Testis (tissue), 3 donors: ENCODE data around the gene KPRP. TPM values are rescaled to one million over a fixed set of nuclear protein-coding genes. Genes with fewer than 3 reads are reported as not detected.

Experiments
- DNase-seq: peaks from one replicate; pipeline ENCODE4 v3.0.0-alpha.2; 2019
- H3K27ac ChIP-seq, 2 donors: fragments of 200-600 bp; sonication (generic); one replicate each; pipeline ENCODE4 v1.5.1; 2019
- H3K27me3 ChIP-seq: fragments of 200-600 bp; sonication (generic); one replicate; pipeline ENCODE4 v1.5.1; 2019
- H3K36me3 ChIP-seq: fragments of 200-600 bp; sonication (generic); one replicate; pipeline ENCODE4 v1.5.1; 2017; ENCODE audit warnings: low read depth; ENCODE audit errors: missing control alignments
- H3K4me1 ChIP-seq: fragments of 200-600 bp; sonication (generic); one replicate; pipeline ENCODE4 v1.5.1; 2019
- H3K4me3 ChIP-seq, 2 donors: fragments of 200-600 bp; sonication (generic); one replicate each; pipeline ENCODE4 v1.5.1; 2017 to 2019
- H3K9me3 ChIP-seq: fragments of 200-600 bp; sonication (generic); one replicate; pipeline ENCODE4 v1.5.1; 2017
- POLR2A ChIP-seq: fragments of 450-650 bp; IDR thresholded peaks from one replicate; pipeline ENCODE4 v1.6.1; 2017; ENCODE audit warnings: antibody characterized with exemption, mild to moderate bottlenecking, moderate library complexity
- WGBS, 2 donors: methylation state at CpG; one replicate each; pipeline ENCODE4 v1.1.5; 2018; 5-methylcytosine and 5-hydroxymethylcytosine counted together
- intact Hi-C: fragments of 100-400 bp; cut with DNase I; formaldehyde crosslinking; loops from one replicate; pipeline ENCODE4 v1.15.1; 2023; ENCODE audit warnings: low total_unique reads
- polyA plus RNA-seq: library from polyadenylated mRNA; stranded (reverse); fragments of 350-450 nt; fragmentation: Illumina TruSeq; extraction: RNeasy Lipid Tissue Mini Kit (QIAGEN cat#74804); gene quantifications from one replicate; pipeline ENCODE4 v1.2.3, GENCODE V29; 2014; ENCODE audit warnings: low read depth, low replicate concordance; ENCODE audit not compliant: insufficient read depth
- total RNA-seq, 2 donors: library from RNA; depleted of rRNA; stranded (reverse); fragments of >200 nt; gene quantifications; one replicate each; pipeline ENCODE4 v1.2.3, GENCODE V29; 2016
- TF ChIP-seq, protein P1 (sequence below), 3 experiments: fragments of 450-650 bp in 2 of 3; fragments of 200-600 bp in 1 of 3; sonication (generic) in 1 of 3; IDR thresholded peaks; one replicate each; pipeline ENCODE4 v1.5.1; 2016 to 2019; ENCODE audit warnings: antibody characterized with exemption in 3 of 3, mild to moderate bottlenecking in 2 of 3, moderate library complexity in 1 of 3

Gene KPRP
- total and polyA plus RNA-seq, 3 donors from 2014 or later: not detected

DNA sequence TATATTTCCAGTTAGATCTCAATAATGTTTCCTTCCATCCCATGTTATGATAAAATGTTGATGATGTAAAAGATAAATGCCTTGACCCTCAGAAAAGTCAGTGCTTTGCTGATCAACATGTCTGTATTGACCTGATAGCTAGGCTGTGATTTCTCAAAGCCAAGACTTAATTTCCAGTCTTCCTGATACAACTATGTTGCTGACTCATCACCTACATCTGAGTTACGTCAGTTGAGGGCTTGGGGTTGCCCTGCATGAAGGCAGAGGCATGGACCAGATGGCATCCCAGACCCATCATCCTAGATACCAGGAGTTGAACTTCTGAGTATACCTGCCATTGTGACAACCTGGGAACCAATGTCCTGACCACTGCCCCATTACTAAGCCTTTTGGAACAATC, 43.5 kb downstream of the KPRP start:
- H3K9me3 ChIP-seq: no peaks in the 10 kb centered on the region
- TF ChIP-seq POLR2A: no peak
- TF ChIP-seq, protein P1, sequence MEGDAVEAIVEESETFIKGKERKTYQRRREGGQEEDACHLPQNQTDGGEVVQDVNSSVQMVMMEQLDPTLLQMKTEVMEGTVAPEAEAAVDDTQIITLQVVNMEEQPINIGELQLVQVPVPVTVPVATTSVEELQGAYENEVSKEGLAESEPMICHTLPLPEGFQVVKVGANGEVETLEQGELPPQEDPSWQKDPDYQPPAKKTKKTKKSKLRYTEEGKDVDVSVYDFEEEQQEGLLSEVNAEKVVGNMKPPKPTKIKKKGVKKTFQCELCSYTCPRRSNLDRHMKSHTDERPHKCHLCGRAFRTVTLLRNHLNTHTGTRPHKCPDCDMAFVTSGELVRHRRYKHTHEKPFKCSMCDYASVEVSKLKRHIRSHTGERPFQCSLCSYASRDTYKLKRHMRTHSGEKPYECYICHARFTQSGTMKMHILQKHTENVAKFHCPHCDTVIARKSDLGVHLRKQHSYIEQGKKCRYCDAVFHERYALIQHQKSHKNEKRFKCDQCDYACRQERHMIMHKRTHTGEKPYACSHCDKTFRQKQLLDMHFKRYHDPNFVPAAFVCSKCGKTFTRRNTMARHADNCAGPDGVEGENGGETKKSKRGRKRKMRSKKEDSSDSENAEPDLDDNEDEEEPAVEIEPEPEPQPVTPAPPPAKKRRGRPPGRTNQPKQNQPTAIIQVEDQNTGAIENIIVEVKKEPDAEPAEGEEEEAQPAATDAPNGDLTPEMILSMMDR (IDR thresholded peaks at IDR 0.05): no peak
- intact Hi-C loops: no loop called here
- no peaks in the 10 kb centered on the region for H3K36me3 ChIP-seq
- no peak overlapping the region for H3K4me3 ChIP-seq
- H3K27me3 ChIP-seq: no peaks in the 10 kb centered on the region
- no peak overlapping the region for H3K27ac ChIP-seq
- DNase-seq: no peak
- H3K4me1 ChIP-seq: no peaks in the 10 kb centered on the region
- WGBS, 2 donors: 68 to 79% methylated on average over 1 of the region's 1 CpG

DNA sequence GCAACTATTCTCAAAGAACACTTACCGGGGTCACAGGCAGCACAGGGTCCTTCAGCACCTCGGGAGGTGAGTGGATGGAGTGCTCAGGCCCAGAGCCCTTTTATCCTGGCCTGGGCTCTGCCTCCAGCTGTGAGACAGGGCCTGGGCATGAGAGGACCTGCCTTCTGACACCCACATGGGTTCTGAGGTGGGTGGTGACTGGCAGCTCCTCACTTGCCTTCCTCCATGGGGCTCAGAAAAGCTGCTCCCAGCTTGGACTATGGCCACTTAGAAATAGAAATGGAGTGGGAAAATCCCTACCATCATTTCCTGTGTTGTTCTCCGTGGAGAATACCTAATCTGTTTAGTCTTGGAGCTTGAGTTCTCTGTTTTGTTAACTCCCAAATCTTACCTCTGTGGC, 48.8 kb downstream of the KPRP start, which contains the start of gene LCE1C:
Gene LCE1C (minus strand): TSS at position 76 of the 400 bp plus-strand sequence. CDS start 1,173 bp downstream, outside the sequence.
- Histone ChIP-seq H3K36me3 (no peaks in the 10 kb centered on the region), H3K4me3 (no peak within 1 kb of the TSS), H3K27me3 (no peaks in the 10 kb centered on the region), H3K27ac (no peak within 1 kb of the TSS), H3K9me3 (no peaks in the 10 kb centered on the region), H3K4me1 (no peaks in the 10 kb centered on the region)
- DNase-seq: no peak
- TF ChIP-seq POLR2A: no peak
- TF ChIP-seq, protein P1 (IDR thresholded peaks at IDR 0.05): no peak
- WGBS, 2 donors: 68 to 76% methylated on average over 3 of the region's 3 CpGs
- intact Hi-C loops: no loop called here

DNA sequence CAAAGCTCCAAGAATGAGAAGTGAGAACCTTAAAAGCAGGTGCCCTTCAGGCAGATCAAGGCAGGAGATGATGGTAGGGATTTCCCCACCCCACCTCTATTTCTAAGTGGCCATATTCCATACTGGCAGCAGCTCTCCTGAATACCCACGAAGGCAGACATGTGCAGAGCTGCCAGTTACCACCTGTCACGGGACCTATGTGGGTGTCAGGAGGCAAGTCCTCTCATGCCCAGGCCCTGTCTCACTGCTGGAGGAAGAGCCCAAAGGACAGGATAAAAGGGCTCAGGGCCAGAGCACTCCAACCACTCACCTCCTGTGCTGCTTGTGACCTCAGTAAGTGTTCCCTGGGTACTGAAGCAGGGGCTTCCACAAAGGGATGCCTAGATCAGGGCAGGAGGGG, 53.2 kb downstream of the KPRP start:
- H3K27me3 ChIP-seq: no peaks in the 10 kb centered on the region
- TF ChIP-seq POLR2A: no peak
- TF ChIP-seq, protein P1 (IDR thresholded peaks at IDR 0.05): no peak
- no peaks in the 10 kb centered on the region for H3K9me3 ChIP-seq
- no peak for DNase-seq
- no peaks in the 10 kb centered on the region for H3K36me3 ChIP-seq
- intact Hi-C loops: no loop called here
- WGBS, 2 donors: 65 to 83% methylated on average over 2 of the region's 2 CpGs
- H3K4me3 ChIP-seq: no peak overlapping the region
- H3K27ac ChIP-seq: no peak overlapping the region
- no peaks in the 10 kb centered on the region for H3K4me1 ChIP-seq

Other genes with a start within 250 kb of the KPRP start
- under 1 TPM in 1 of 2 donors, not detected in 1; 0.37 TPM for gene LCE5A, start 247.2 kb upstream of the KPRP start, total RNA-seq
- 0.44 TPM for gene LCE5A, start 247.2 kb upstream of the KPRP start, polyA plus RNA-seq
- not detected for gene CRCT1, start 243.5 kb upstream of the KPRP start, total RNA-seq
- gene CRCT1, start 243.5 kb upstream of the KPRP start, polyA plus RNA-seq: not detected
- not detected for gene LCE3E, start 191.2 kb upstream of the KPRP start, total RNA-seq
- not detected for gene LCE3E, start 191.2 kb upstream of the KPRP start, polyA plus RNA-seq
- not detected for gene LCE3D, start 177.5 kb upstream of the KPRP start, total RNA-seq
- gene LCE3D, start 177.5 kb upstream of the KPRP start, polyA plus RNA-seq: not detected
- not detected for gene LCE3C, start 157.8 kb upstream of the KPRP start, total RNA-seq
- not detected for gene LCE3C, start 157.8 kb upstream of the KPRP start, polyA plus RNA-seq
- not detected for gene LCE3B, start 144.2 kb upstream of the KPRP start, total RNA-seq
- not detected for gene LCE3B, start 144.2 kb upstream of the KPRP start, polyA plus RNA-seq
- not detected for gene LCE3A, start 134.9 kb upstream of the KPRP start, total RNA-seq
- gene LCE3A, start 134.9 kb upstream of the KPRP start, polyA plus RNA-seq: not detected
- gene LCE2D, start 94.6 kb upstream of the KPRP start, total RNA-seq: not detected
- not detected for gene LCE2D, start 94.6 kb upstream of the KPRP start, polyA plus RNA-seq
- gene LCE2C, start 82.7 kb upstream of the KPRP start, total RNA-seq: not detected
- gene LCE2C, start 82.7 kb upstream of the KPRP start, polyA plus RNA-seq: not detected
- gene LCE2B, start 71.9 kb upstream of the KPRP start, total RNA-seq: not detected
- gene LCE2B, start 71.9 kb upstream of the KPRP start, polyA plus RNA-seq: not detected
- not detected for gene LCE2A, start 59.7 kb upstream of the KPRP start, total RNA-seq
- not detected for gene LCE2A, start 59.7 kb upstream of the KPRP start, polyA plus RNA-seq
- gene LCE4A, start 49.9 kb upstream of the KPRP start, total RNA-seq: not detected
- gene LCE4A, start 49.9 kb upstream of the KPRP start, polyA plus RNA-seq: not detected
- gene LCE1F, start 17.1 kb downstream of the KPRP start, total RNA-seq: not detected
- not detected for gene LCE1F, start 17.1 kb downstream of the KPRP start, polyA plus RNA-seq
- gene LCE1E, start 28.2 kb downstream of the KPRP start, total RNA-seq: not detected
- gene LCE1E, start 28.2 kb downstream of the KPRP start, polyA plus RNA-seq: not detected
- gene LCE1D, start 38.7 kb downstream of the KPRP start, total RNA-seq: not detected
- gene LCE1D, start 38.7 kb downstream of the KPRP start, polyA plus RNA-seq: not detected
- gene LCE1C, start 48.6 kb downstream of the KPRP start, total RNA-seq: not detected
- gene LCE1C, start 48.6 kb downstream of the KPRP start, polyA plus RNA-seq: not detected
- gene LCE1B, start 53.9 kb downstream of the KPRP start, total RNA-seq: not detected
- not detected for gene LCE1B, start 53.9 kb downstream of the KPRP start, polyA plus RNA-seq
- gene LCE1A, start 69.4 kb downstream of the KPRP start, total RNA-seq: not detected
- gene LCE1A, start 69.4 kb downstream of the KPRP start, polyA plus RNA-seq: not detected
- not detected for gene LCE6A, start 84.8 kb downstream of the KPRP start, total RNA-seq
- not detected for gene LCE6A, start 84.8 kb downstream of the KPRP start, polyA plus RNA-seq
- gene LCE7A, start 102.0 kb downstream of the KPRP start, total RNA-seq: not detected
- gene LCE7A, start 102.0 kb downstream of the KPRP start, polyA plus RNA-seq: not detected
- gene SMCP, start 120.3 kb downstream of the KPRP start, total RNA-seq: 100 to 1,000 TPM; 249 to 786 TPM
- gene SMCP, start 120.3 kb downstream of the KPRP start, polyA plus RNA-seq: 724 TPM
- not detected for gene IVL, start 150.5 kb downstream of the KPRP start, total RNA-seq
- not detected for gene IVL, start 150.5 kb downstream of the KPRP start, polyA plus RNA-seq
- not detected for gene SPRR5, start 189.2 kb downstream of the KPRP start, total RNA-seq
- not detected for gene SPRR5, start 189.2 kb downstream of the KPRP start, polyA plus RNA-seq
- 1 to 10 TPM in 1 of 2 donors, under 1 TPM in 1; 0.81 to 8.4 TPM for gene SPRR4, start 212.6 kb downstream of the KPRP start, total RNA-seq
- 9.5 TPM for gene SPRR4, start 212.6 kb downstream of the KPRP start, polyA plus RNA-seq
- gene SPRR1A, start 226.1 kb downstream of the KPRP start, total RNA-seq: not detected
- not detected for gene SPRR1A, start 226.1 kb downstream of the KPRP start, polyA plus RNA-seq
- gene SPRR3, start 243.7 kb downstream of the KPRP start, total RNA-seq: not detected
- gene SPRR3, start 243.7 kb downstream of the KPRP start, polyA plus RNA-seq: not detected